Testis (tissue), 2 donors: ENCODE results near the gene DOCK9.
"Not testable (repeated sequence)": the region's sequence is repeated elsewhere in the genome, so short reads cannot be mapped to it uniquely, and the experiment has no call there.

Source experiments
- CTCF ChIP-seq, 3 experiments: fragments of 450-650 bp in 2 of 3; fragments of 200-600 bp in 1 of 3; sonication (generic) in 1 of 3; IDR thresholded peaks; one replicate each; pipeline ENCODE4 v1.5.1; 2016 to 2019; ENCODE audit warnings: antibody characterized with exemption in 3 of 3, mild to moderate bottlenecking in 2 of 3, moderate library complexity in 1 of 3
- POLR2A ChIP-seq: fragments of 450-650 bp; IDR thresholded peaks from one replicate; pipeline ENCODE4 v1.6.1; 2017; ENCODE audit warnings: antibody characterized with exemption, mild to moderate bottlenecking, moderate library complexity

- TF ChIP-seq POLR2A; CTCF (IDR thresholded peaks at IDR 0.05): not testable (repeated sequence)
Measured at GRCh38 chr13:98812186-98812790, 165.6 kb downstream of the DOCK9 start.
